OCI-LY3 (cell line): Measurements from ENCODE around the gene RTP2.

Experiments used
- CTCF ChIP-seq: fragments of 200-600, 300-600 bp; sonication (generic); IDR thresholded peaks from 2 replicates; pipeline ENCODE4 v1.5.1; 2014; ENCODE audit warnings: antibody characterized with exemption, low read length, low read depth
- EZH2phosphoT487 ChIP-seq: fragments of 200-600 bp; shearing (Covaris generic); IDR thresholded peaks from 2 replicates; pipeline ENCODE4 v1.6.1; 2018; ENCODE audit warnings: antibody characterized with exemption, mixed run types, low read depth

GRCh38 chr3:187741403-187742350 is 39.3 kb upstream of the RTP2 start:
- TF ChIP-seq CTCF: peak; percentile 93
- TF ChIP-seq EZH2phosphoT487: no peak
